Ascending aorta (tissue), 2 donors: Measurements from ENCODE around the gene OR6C75. TPM values are rescaled to one million over a fixed set of nuclear protein-coding genes. Genes with fewer than 3 reads are reported as not detected.
"Not testable (repeated sequence)": the region's sequence is repeated elsewhere in the genome, so short reads cannot be mapped to it uniquely, and the experiment has no call there.

Experiments used
- DNase-seq, 2 donors: peaks; one replicate each; pipeline ENCODE4 v3.0.0-alpha.2; 2019; ENCODE audit warnings: low spot score in 2 of 2
- H3K27ac ChIP-seq, 2 donors: fragments of 200-600 bp; sonication (generic); one replicate each; pipeline ENCODE4 v1.5.1; 2016 to 2017; ENCODE audit warnings: mild to moderate bottlenecking in 1 of 2
- H3K27me3 ChIP-seq: fragments of 200-600 bp; sonication (generic); one replicate; pipeline ENCODE4 v1.5.1; 2017
- H3K36me3 ChIP-seq, 2 donors: fragments of 200-600 bp; sonication (generic); one replicate each; pipeline ENCODE4 v1.5.1; 2016
- H3K4me1 ChIP-seq, 2 donors: fragments of 200-600 bp; sonication (generic); one replicate each; pipeline ENCODE4 v1.5.1; 2016 to 2017; ENCODE audit warnings: mild to moderate bottlenecking in 1 of 2
- H3K4me3 ChIP-seq, 2 donors: fragments of 200-600 bp; sonication (generic); one replicate each; pipeline ENCODE4 v1.5.1; 2016 to 2017; ENCODE audit warnings: mild to moderate bottlenecking in 1 of 2
- H3K9me3 ChIP-seq, 2 donors: fragments of 200-600 bp; sonication (generic); one replicate each; pipeline ENCODE4 v1.5.1; 2016
- CTCF ChIP-seq, 3 experiments: fragments of 200-600 bp in 2 of 3; fragments of 450-650 bp in 1 of 3; sonication (generic) in 2 of 3; IDR thresholded peaks; one replicate each; pipeline ENCODE4 v1.5.1; 2016 to 2019; ENCODE audit warnings: antibody characterized with exemption in 3 of 3, mild to moderate bottlenecking in 1 of 3, moderate library complexity in 1 of 3
- intact Hi-C: fragments of 100-400 bp; cut with DNase I; formaldehyde crosslinking; loops from one replicate; pipeline ENCODE4 v1.15.1; 2023
- total RNA-seq: library from RNA; depleted of rRNA; stranded (reverse); fragments of >200 nt; gene quantifications from one replicate; pipeline ENCODE4 v1.1.0, GENCODE V29; 2016

The OR6C75 gene
- total RNA-seq = not detected

- intact Hi-C loops = no loop called here
- Histone ChIP-seq H3K36me3 (no peaks in the 10 kb centered on the region), H3K27me3 (no peaks in the 10 kb centered on the region), H3K27ac (no peak within 1 kb of the TSS), H3K4me1 (no peaks in the 10 kb centered on the region), H3K4me3 (no peak within 1 kb of the TSS), H3K9me3 (no peaks in the 10 kb centered on the region)
- TF ChIP-seq CTCF (IDR thresholded peaks at IDR 0.05) = no peak
- DNase-seq = no peak
These were observed at the start of gene OR6C75 for GRCh38 chr12:55362675-55363074. Gene OR6C75, plus strand, starts transcription at chr12:55362975. Its CDS starts 2,136 bp downstream, at chr12:55365111.

GRCh38 chr12:55314043-55314442 lies 48.7 kb upstream of the OR6C75 start, which contains the start of gene OR6C1:
Gene OR6C1, plus strand, starts transcription at chr12:55314343. Its CDS starts 6,257 bp downstream, at chr12:55320600.
- Histone ChIP-seq H3K27me3 (no peaks in the 10 kb centered on the region), H3K36me3 (no peaks in the 10 kb centered on the region), H3K4me3 (no peak within 1 kb of the TSS), H3K27ac (no peak within 1 kb of the TSS), H3K9me3 (no peaks in the 10 kb centered on the region), H3K4me1 (no peaks in the 10 kb centered on the region)
- intact Hi-C loops = no loop called here
- TF ChIP-seq CTCF (IDR thresholded peaks at IDR 0.05) = no peak
- no peak for DNase-seq

- TF ChIP-seq CTCF (IDR thresholded peaks at IDR 0.05) = no peak
- H3K9me3 ChIP-seq = no peaks in the 10 kb centered on the region
These were observed 42.6 kb upstream of the OR6C75 start for GRCh38 chr12:55320201-55320600.

GRCh38 chr12:55325801-55326200 lies 37.0 kb upstream of the OR6C75 start:
- H3K9me3 ChIP-seq, H3K4me1 ChIP-seq, intact Hi-C loops, H3K36me3 ChIP-seq, H3K27ac ChIP-seq, DNase-seq, H3K27me3 ChIP-seq, H3K4me3 ChIP-seq: not testable (repeated sequence)

More at GRCh38 chr12:55320201-55320600, 42.6 kb upstream of the OR6C75 start:
- H3K27ac ChIP-seq = no peak overlapping the region
- intact Hi-C loops = no loop called here
- no peak for DNase-seq
- no peaks in the 10 kb centered on the region for H3K4me1 ChIP-seq
- H3K36me3 ChIP-seq = no peaks in the 10 kb centered on the region
- no peak overlapping the region for H3K4me3 ChIP-seq
- no peaks in the 10 kb centered on the region for H3K27me3 ChIP-seq

GRCh38 chr12:55330446-55330845 lies 32.3 kb upstream of the OR6C75 start, which contains the start of gene OR6C3:
Gene OR6C3, plus strand, starts transcription at chr12:55330746. Its CDS starts 955 bp downstream, at chr12:55331701.
- H3K9me3 ChIP-seq = no peaks in the 10 kb centered on the region
- no peak for TF ChIP-seq CTCF (IDR thresholded peaks at IDR 0.05)
- no peak for DNase-seq
- no peaks in the 10 kb centered on the region for H3K36me3 ChIP-seq
- no peak within 1 kb of the TSS for H3K27ac ChIP-seq
- H3K4me3 ChIP-seq = no peak within 1 kb of the TSS
- H3K27me3 ChIP-seq = no peaks in the 10 kb centered on the region
- H3K4me1 ChIP-seq = no peaks in the 10 kb centered on the region
- intact Hi-C loops = no loop called here

- no peak for DNase-seq
- TF ChIP-seq CTCF (IDR thresholded peaks at IDR 0.05) = no peak
- H3K4me1 ChIP-seq = no peaks in the 10 kb centered on the region
- no peaks in the 10 kb centered on the region for H3K9me3 ChIP-seq
- H3K36me3 ChIP-seq = no peaks in the 10 kb centered on the region
- H3K27me3 ChIP-seq = no peaks in the 10 kb centered on the region
- H3K4me3 ChIP-seq = no peak overlapping the region
- no peak overlapping the region for H3K27ac ChIP-seq
- intact Hi-C loops = no loop called here
These were observed 26.8 kb upstream of the OR6C75 start for GRCh38 chr12:55336002-55336401.

GRCh38 chr12:55355338-55355737 lies 7.4 kb upstream of the OR6C75 start:
- H3K9me3 ChIP-seq, H3K27ac ChIP-seq, H3K4me1 ChIP-seq, H3K36me3 ChIP-seq, intact Hi-C loops, DNase-seq, H3K27me3 ChIP-seq, H3K4me3 ChIP-seq: not testable (repeated sequence)
